Neural progenitor cell (in vitro differentiated cells): ENCODE measurements around the gene PFN2. TPM values are rescaled to one million over a fixed set of nuclear protein-coding genes. Genes with fewer than 3 reads are reported as not detected.

ENCODE experiments used
- DNase-seq: peaks from one replicate; pipeline ENCODE4 v3.0.0-alpha.2; 2016; ENCODE audit warnings: low spot score
- H2AFZ ChIP-seq: fragments of 200-600 bp; sonication (generic); replicated peaks from 2 replicates; pipeline ENCODE4 v1.6.1; 2016; ENCODE audit warnings: antibody characterized with exemption
- H3F3A ChIP-seq: fragments of 200-600 bp; sonication (generic); 2 replicates; pipeline ENCODE4 v1.6.1; 2016; ENCODE audit warnings: antibody characterized with exemption, low read depth
- H3K27ac ChIP-seq: fragments of 200-600 bp; sonication (generic); 2 replicates; pipeline ENCODE4 v1.5.1; 2016; ENCODE audit warnings: mild to moderate bottlenecking
- H3K27me3 ChIP-seq: fragments of 200-600 bp; sonication (generic); 2 replicates; pipeline ENCODE4 v1.6.1; 2016; ENCODE audit warnings: mild to moderate bottlenecking, moderate library complexity
- H3K36me3 ChIP-seq: fragments of 200-600 bp; sonication (generic); 2 replicates; pipeline ENCODE4 v1.5.1; 2016
- H3K4me1 ChIP-seq: fragments of 200-600 bp; sonication (generic); 2 replicates; pipeline ENCODE4 v1.6.1; 2016; ENCODE audit warnings: mixed run types
- H3K4me2 ChIP-seq: fragments of 200-600 bp; sonication (generic); 2 replicates; pipeline ENCODE4 v1.6.1; 2016
- H3K4me3 ChIP-seq: fragments of 200-600 bp; sonication (generic); 2 replicates; pipeline ENCODE4 v1.5.1; 2016
- H3K79me2 ChIP-seq: fragments of 200-600 bp; sonication (generic); 2 replicates; pipeline ENCODE4 v1.6.1; 2016; ENCODE audit warnings: low read depth
- H3K9ac ChIP-seq: fragments of 200-600 bp; sonication (generic); 2 replicates; pipeline ENCODE4 v1.6.1; 2016
- H3K9me3 ChIP-seq: fragments of 200-600 bp; sonication (generic); 2 replicates; pipeline ENCODE4 v1.5.1; 2016; ENCODE audit warnings: low read depth
- H4K20me1 ChIP-seq: fragments of 200-600 bp; sonication (generic); 2 replicates; pipeline ENCODE4 v1.6.1; 2016; ENCODE audit warnings: low read depth
- H3K27ac Mint-ChIP-seq: 3 replicates; pipeline ENCODE4 v1.8.0; 2021; ENCODE audit warnings: mixed read lengths
- H3K27me3 Mint-ChIP-seq: 2 replicates; pipeline ENCODE4 v1.8.0; 2022; ENCODE audit warnings: low read depth, mild to moderate bottlenecking, inconsistent platforms, moderate library complexity, mixed read lengths; ENCODE audit not compliant: insufficient read depth
- H3K36me3 Mint-ChIP-seq: 3 replicates; pipeline ENCODE4 v1.8.0; 2021; ENCODE audit warnings: mixed read lengths
- H3K4me1 Mint-ChIP-seq: 3 replicates; pipeline ENCODE4 v1.8.0; 2021; ENCODE audit warnings: mixed read lengths
- H3K4me3 Mint-ChIP-seq: 3 replicates; pipeline ENCODE4 v1.8.0; 2021; ENCODE audit warnings: mild to moderate bottlenecking, moderate library complexity, mixed read lengths
- H3K9me3 Mint-ChIP-seq: 3 replicates; pipeline ENCODE4 v1.8.0; 2020; ENCODE audit warnings: mixed read lengths
- EZH2 ChIP-seq: fragments of 200-600 bp; sonication (generic); IDR thresholded peaks from 2 replicates; pipeline ENCODE4 v1.6.1; 2017; ENCODE audit warnings: antibody characterized with exemption, mild to moderate bottlenecking, moderate library complexity
- EZH2phosphoT487 ChIP-seq: fragments of 200-600 bp; sonication (generic); IDR thresholded peaks from 2 replicates; pipeline ENCODE4 v1.6.1; 2017; ENCODE audit warnings: antibody characterized with exemption
- small RNA-seq: library from RNA; depleted of rRNA; stranded (forward); fragments of <200 nt; gene quantifications from one replicate; pipeline ENCODE3, GENCODE V24; 2015
- total RNA-seq: library from RNA; depleted of rRNA; stranded (reverse); fragments of >200 nt; gene quantifications from 2 replicates; pipeline ENCODE4 v1.2.3, GENCODE V29; 2015; ENCODE audit warnings: low replicate concordance
- TF ChIP-seq, protein P1 (sequence below): fragments of 200-600 bp; sonication (generic); IDR thresholded peaks from 2 replicates; pipeline ENCODE4 v1.5.1; 2017; ENCODE audit warnings: antibody characterized with exemption, mild to moderate bottlenecking

The PFN2 gene
- total RNA-seq, 1 donor from 2014 or later: 481 TPM

- H3K27ac Mint-ChIP-seq: no peak overlapping the region
These were observed 51.2 kb downstream of the PFN2 start for GRCh38 chr3:149919509-149919908.

DNA sequence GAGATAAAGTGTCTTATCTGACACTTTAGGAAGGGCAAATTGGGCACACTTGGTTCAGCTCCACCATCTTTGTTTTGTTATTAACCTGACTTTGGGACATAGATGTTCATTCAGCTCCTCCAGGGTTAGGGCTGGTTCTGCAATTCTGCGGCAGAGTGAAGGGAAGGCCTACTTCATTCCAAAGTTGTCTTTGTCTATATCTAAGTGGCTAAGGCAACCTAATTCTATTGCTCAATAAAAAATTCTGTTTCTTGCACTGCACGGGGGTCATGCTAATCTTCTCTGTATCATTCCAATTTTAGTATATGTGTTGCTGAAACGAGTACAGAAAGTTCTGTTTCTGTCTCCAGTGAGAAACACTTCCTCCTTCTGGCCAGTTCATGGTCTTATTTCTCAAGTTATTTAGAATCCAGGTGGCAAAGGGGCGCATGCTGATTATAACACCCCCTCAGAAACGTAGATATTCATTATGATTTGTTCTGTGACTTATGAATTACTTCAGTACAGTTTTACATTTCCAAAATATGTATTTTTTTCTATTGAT is 53.5 kb downstream of the PFN2 start:
- no peak overlapping the region for H3K9ac ChIP-seq
- Mint-ChIP-seq H3K4me1 (no peaks in the 10 kb centered on the region), H3K9me3 (no peaks in the 10 kb centered on the region), H3K36me3 (peaks cover 7% of the 10 kb centered on the region), H3K4me3 (no peak overlapping the region), H3K27me3 (no peaks in the 10 kb centered on the region), H3K27ac (no peak overlapping the region)
- no peaks in the 10 kb centered on the region for H4K20me1 ChIP-seq
- H3K4me3 ChIP-seq: no peak overlapping the region
- no peak overlapping the region for H3K27ac ChIP-seq
- TF ChIP-seq, protein P1, sequence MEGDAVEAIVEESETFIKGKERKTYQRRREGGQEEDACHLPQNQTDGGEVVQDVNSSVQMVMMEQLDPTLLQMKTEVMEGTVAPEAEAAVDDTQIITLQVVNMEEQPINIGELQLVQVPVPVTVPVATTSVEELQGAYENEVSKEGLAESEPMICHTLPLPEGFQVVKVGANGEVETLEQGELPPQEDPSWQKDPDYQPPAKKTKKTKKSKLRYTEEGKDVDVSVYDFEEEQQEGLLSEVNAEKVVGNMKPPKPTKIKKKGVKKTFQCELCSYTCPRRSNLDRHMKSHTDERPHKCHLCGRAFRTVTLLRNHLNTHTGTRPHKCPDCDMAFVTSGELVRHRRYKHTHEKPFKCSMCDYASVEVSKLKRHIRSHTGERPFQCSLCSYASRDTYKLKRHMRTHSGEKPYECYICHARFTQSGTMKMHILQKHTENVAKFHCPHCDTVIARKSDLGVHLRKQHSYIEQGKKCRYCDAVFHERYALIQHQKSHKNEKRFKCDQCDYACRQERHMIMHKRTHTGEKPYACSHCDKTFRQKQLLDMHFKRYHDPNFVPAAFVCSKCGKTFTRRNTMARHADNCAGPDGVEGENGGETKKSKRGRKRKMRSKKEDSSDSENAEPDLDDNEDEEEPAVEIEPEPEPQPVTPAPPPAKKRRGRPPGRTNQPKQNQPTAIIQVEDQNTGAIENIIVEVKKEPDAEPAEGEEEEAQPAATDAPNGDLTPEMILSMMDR: no peak
- TF ChIP-seq EZH2phosphoT487 (no peak), EZH2 (no peak)
- H3K36me3 ChIP-seq: no peaks in the 10 kb centered on the region
- H3K79me2 ChIP-seq: no peaks in the 10 kb centered on the region
- H3K4me2 ChIP-seq: no peak overlapping the region
- H3K27me3 ChIP-seq: no peaks in the 10 kb centered on the region
- H3F3A ChIP-seq: no peaks in the 10 kb centered on the region
- H3K4me1 ChIP-seq: no peaks in the 10 kb centered on the region
- DNase-seq: no peak
- no peak overlapping the region for H2AFZ ChIP-seq
- no peaks in the 10 kb centered on the region for H3K9me3 ChIP-seq

More at GRCh38 chr3:149919509-149919908, 51.2 kb downstream of the PFN2 start:
- H3K36me3 ChIP-seq: no peaks in the 10 kb centered on the region
- H3K79me2 ChIP-seq: no peaks in the 10 kb centered on the region
- H3K4me2 ChIP-seq: no peak overlapping the region
- H3K9me3 ChIP-seq: no peaks in the 10 kb centered on the region
- Mint-ChIP-seq H3K27me3 (no peaks in the 10 kb centered on the region), H3K9me3 (no peaks in the 10 kb centered on the region), H3K36me3 (peaks cover 8% of the 10 kb centered on the region), H3K4me1 (no peaks in the 10 kb centered on the region), H3K4me3 (no peak overlapping the region)
- H3K27ac ChIP-seq: no peak overlapping the region
- H3F3A ChIP-seq: no peaks in the 10 kb centered on the region
- H3K4me3 ChIP-seq: no peak overlapping the region
- no peaks in the 10 kb centered on the region for H4K20me1 ChIP-seq
- H3K4me1 ChIP-seq: no peaks in the 10 kb centered on the region
- H2AFZ ChIP-seq: no peak overlapping the region
- no peak overlapping the region for H3K9ac ChIP-seq
- no peaks in the 10 kb centered on the region for H3K27me3 ChIP-seq
- TF ChIP-seq EZH2: no peak
- TF ChIP-seq, protein P1: no peak
- no peak for TF ChIP-seq EZH2phosphoT487
- DNase-seq: no peak

Small RNA genes within 50 kb of the gene (small RNA-seq; reads per million reads assigned to genes)
- not detected for gene RNU6-720P

Other genes with a start within 250 kb of the PFN2 start
- 46.8 and 110 TPM in 2 replicates for gene COMMD2, start 218.4 kb downstream of the PFN2 start, total RNA-seq
- gene ANKUB1, start 178.3 kb downstream of the PFN2 start, total RNA-seq: not detected in 2 replicates
- gene RNF13, start 157.7 kb downstream of the PFN2 start, total RNA-seq: 23.2 and 45.2 TPM in 2 replicates